ENCODE results near the gene NDUFB2. TPM values are rescaled to one million over a fixed set of nuclear protein-coding genes. Genes with fewer than 3 reads are reported as not detected.

The NDUFB2 gene
- total and polyA plus RNA-seq, 2 donors (not counting 1 experiment from before 2014, with no cell fraction given): 67.9 to 171 TPM

DNA sequence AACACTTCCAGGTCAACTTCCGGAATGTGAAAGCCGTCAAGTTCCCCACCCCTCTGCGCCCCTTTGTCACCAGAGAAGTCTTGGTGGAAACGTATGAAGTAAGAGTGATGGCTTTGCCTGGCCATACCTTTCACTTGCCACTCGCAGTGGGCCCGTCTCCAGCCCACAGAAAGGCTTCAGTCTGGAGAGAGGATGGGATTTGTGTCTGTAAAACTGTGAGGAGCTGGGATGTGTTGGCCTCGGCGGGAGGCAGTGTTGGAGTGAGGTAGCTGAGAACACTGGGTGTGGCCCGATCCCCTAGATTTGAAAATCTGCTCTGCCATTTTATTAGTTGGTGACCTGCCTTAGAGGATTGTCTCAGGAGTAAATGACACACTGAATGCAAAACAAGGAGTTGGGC, 17.3 kb upstream of the NDUFB2 start:
- H3K36me3 ChIP-seq (replicated peaks in 1 of 2; ENCODE audit: control extremely low read depth in 1 of 2, control insufficient read depth in 1 of 2, extremely low read depth in 1 of 2, insufficient read depth in 2 of 2, low read length in 1 of 2): peaks cover 0 to 37% of the 10 kb centered on the region in 2 experiments
- ChIA-PET CTCF (interaction anchor here (0.7 kb wide), 1 partner anchor 133 kb away, joined by 3 read pairs; no protein-coding TSS in a partner anchor), POLR2A (no interaction called here)
- H3K9me3 Mint-ChIP-seq (ENCODE audit: insufficient read depth): no peaks in the 10 kb centered on the region
- intact Hi-C loops (cut with micrococcal nuclease): loop anchor here (10.0 kb wide), 2 partner anchors 284 to 1334 kb away; partner anchors contain the start of genes FMC1 and SLC37A3
- no peaks in the 10 kb centered on the region for H3K9me3 ChIP-seq (ENCODE audit: control extremely low read depth in 1 of 3, control insufficient read depth in 2 of 3, insufficient read depth in 1 of 3, low read length in 2 of 3)
- no peak overlapping the region for H2AFZ ChIP-seq (ENCODE audit: insufficient read depth, low read depth, low read length, poor library complexity, severe bottlenecking)
- no peak for DNase-seq
- no peak overlapping the region for H3K27ac ChIP-seq (ENCODE audit: low read length in 2 of 2)
- no peak for ATAC-seq (ENCODE audit: low read depth)
- TF ChIP-seq, protein P1, sequence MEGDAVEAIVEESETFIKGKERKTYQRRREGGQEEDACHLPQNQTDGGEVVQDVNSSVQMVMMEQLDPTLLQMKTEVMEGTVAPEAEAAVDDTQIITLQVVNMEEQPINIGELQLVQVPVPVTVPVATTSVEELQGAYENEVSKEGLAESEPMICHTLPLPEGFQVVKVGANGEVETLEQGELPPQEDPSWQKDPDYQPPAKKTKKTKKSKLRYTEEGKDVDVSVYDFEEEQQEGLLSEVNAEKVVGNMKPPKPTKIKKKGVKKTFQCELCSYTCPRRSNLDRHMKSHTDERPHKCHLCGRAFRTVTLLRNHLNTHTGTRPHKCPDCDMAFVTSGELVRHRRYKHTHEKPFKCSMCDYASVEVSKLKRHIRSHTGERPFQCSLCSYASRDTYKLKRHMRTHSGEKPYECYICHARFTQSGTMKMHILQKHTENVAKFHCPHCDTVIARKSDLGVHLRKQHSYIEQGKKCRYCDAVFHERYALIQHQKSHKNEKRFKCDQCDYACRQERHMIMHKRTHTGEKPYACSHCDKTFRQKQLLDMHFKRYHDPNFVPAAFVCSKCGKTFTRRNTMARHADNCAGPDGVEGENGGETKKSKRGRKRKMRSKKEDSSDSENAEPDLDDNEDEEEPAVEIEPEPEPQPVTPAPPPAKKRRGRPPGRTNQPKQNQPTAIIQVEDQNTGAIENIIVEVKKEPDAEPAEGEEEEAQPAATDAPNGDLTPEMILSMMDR (IDR thresholded peaks at IDR 0.05): no peak
- TF ChIP-seq EZH2 (IDR thresholded peaks at IDR 0.05; ENCODE audit: borderline replicate concordance, insufficient read depth, low read depth, low read length, poor library complexity, severe bottlenecking): no peak
- H3K4me3 ChIP-seq (ENCODE audit: control extremely low read depth in 1 of 5, extremely low read depth in 1 of 5, insufficient read depth in 1 of 5, low read depth in 2 of 5, low read length in 4 of 5): no peak overlapping the region
- H3K27me3 Mint-ChIP-seq: no peaks in the 10 kb centered on the region
- WGBS (ENCODE audit: insufficient coverage): 100% methylated on average over 7 of the region's 9 CpGs
- H3K4me3 Mint-ChIP-seq: no peak overlapping the region
- no peak overlapping the region for H3K9ac ChIP-seq (ENCODE audit: low read length)
- H3K4me2 ChIP-seq (replicated peaks; ENCODE audit: low read depth, low read length, poor library complexity, severe bottlenecking): no peak overlapping the region
- H3K4me1 ChIP-seq (ENCODE audit: control insufficient read depth in 2 of 2, insufficient read depth in 2 of 2, low read length in 2 of 2): peaks cover 34 to 38% of the 10 kb centered on the region in 2 donors
- H3K27ac Mint-ChIP-seq: no peak overlapping the region
- H3K4me1 Mint-ChIP-seq: peaks cover 37% of the 10 kb centered on the region
- H3K79me2 ChIP-seq (ENCODE audit: control insufficient read depth, insufficient read depth, low read length): peaks cover 40% of the 10 kb centered on the region
- H3K27me3 ChIP-seq (replicated peaks in 1 of 4; ENCODE audit: control extremely low read depth in 1 of 4, control insufficient read depth in 3 of 4, insufficient read depth in 4 of 4, low read length in 3 of 4): no peaks in the 10 kb centered on the region
- H4K20me1 ChIP-seq (ENCODE audit: control insufficient read depth, insufficient read depth, low read length, poor library complexity, severe bottlenecking): no peaks in the 10 kb centered on the region

DNA sequence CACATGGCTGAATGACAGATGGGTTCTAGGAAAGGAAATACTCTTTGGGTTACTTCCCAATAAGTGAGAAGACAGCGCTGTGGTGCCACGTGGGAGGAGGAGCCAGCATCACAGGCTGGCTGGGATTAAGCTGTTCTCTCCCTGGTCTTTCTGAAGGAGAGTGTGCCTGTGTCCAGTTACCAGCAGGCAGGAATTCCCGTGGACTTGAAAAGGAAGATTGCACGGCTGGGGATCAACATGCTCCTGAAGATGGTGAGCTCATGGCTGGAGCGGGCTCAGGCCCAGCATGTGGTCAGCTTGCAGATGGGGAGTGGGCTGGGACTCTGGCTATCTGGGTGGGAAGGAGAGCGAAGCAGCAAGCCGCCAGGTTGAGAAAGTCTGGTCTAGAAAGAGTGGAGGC, 15.6 kb upstream of the NDUFB2 start:
- no peak overlapping the region for H3K4me2 ChIP-seq (replicated peaks; ENCODE audit: low read depth, low read length, poor library complexity, severe bottlenecking)
- H3K9me3 Mint-ChIP-seq (ENCODE audit: insufficient read depth): no peaks in the 10 kb centered on the region
- no peaks in the 10 kb centered on the region for H3K9me3 ChIP-seq (ENCODE audit: control extremely low read depth in 1 of 3, control insufficient read depth in 2 of 3, insufficient read depth in 1 of 3, low read length in 2 of 3)
- peaks cover 20% of the 10 kb centered on the region for H3K4me1 Mint-ChIP-seq
- peaks cover 40% of the 10 kb centered on the region for H3K79me2 ChIP-seq (ENCODE audit: control insufficient read depth, insufficient read depth, low read length)
- intact Hi-C loops (cut with micrococcal nuclease): no loop called here
- H3K27me3 ChIP-seq (replicated peaks in 1 of 4; ENCODE audit: control extremely low read depth in 1 of 4, control insufficient read depth in 3 of 4, insufficient read depth in 4 of 4, low read length in 3 of 4): no peaks in the 10 kb centered on the region
- peaks cover 17 to 21% of the 10 kb centered on the region in 2 donors for H3K4me1 ChIP-seq (ENCODE audit: control insufficient read depth in 2 of 2, insufficient read depth in 2 of 2, low read length in 2 of 2)
- TF ChIP-seq, protein P1 (IDR thresholded peaks at IDR 0.05): no peak
- TF ChIP-seq EZH2 (IDR thresholded peaks at IDR 0.05; ENCODE audit: borderline replicate concordance, insufficient read depth, low read depth, low read length, poor library complexity, severe bottlenecking): no peak
- H3K9ac ChIP-seq (ENCODE audit: low read length): no peak overlapping the region
- ATAC-seq (ENCODE audit: low read depth) (no peak), DNase-seq (no peak)
- no peak overlapping the region for H3K27ac ChIP-seq (ENCODE audit: low read length in 2 of 2)
- H3K27ac Mint-ChIP-seq: no peak overlapping the region
- no peak overlapping the region for H3K4me3 ChIP-seq (ENCODE audit: control extremely low read depth in 1 of 5, extremely low read depth in 1 of 5, insufficient read depth in 1 of 5, low read depth in 2 of 5, low read length in 4 of 5)
- H3K4me3 Mint-ChIP-seq: no peak overlapping the region
- ChIA-PET CTCF (interaction anchor here (0.7 to 1.1 kb wide), 2 partner anchors 13 to 27 kb away, joined by 3 to 5 read pairs; no protein-coding TSS in a partner anchor), POLR2A (no interaction called here)
- H3K27me3 Mint-ChIP-seq: no peaks in the 10 kb centered on the region
- WGBS (ENCODE audit: insufficient coverage): 91% methylated on average over 7 of the region's 7 CpGs
- no peak overlapping the region for H2AFZ ChIP-seq (ENCODE audit: insufficient read depth, low read depth, low read length, poor library complexity, severe bottlenecking)
- H4K20me1 ChIP-seq (ENCODE audit: control insufficient read depth, insufficient read depth, low read length, poor library complexity, severe bottlenecking): no peaks in the 10 kb centered on the region
- peaks cover 0 to 37% of the 10 kb centered on the region in 2 experiments for H3K36me3 ChIP-seq (replicated peaks in 1 of 2; ENCODE audit: control extremely low read depth in 1 of 2, control insufficient read depth in 1 of 2, extremely low read depth in 1 of 2, insufficient read depth in 2 of 2, low read length in 1 of 2)
